Right lobe of liver (tissue), 4 donors: ENCODE results near the gene HHATL.

Experiments
- CTCF ChIP-seq, 4 donors: fragments of 200-600 bp in 3 of 4; fragments of 450-650 bp in 1 of 4; IDR thresholded peaks; one replicate each; pipeline versions ENCODE4 v1.5.1 to v1.8.0; 2016 to 2022; ENCODE audit warnings: antibody characterized with exemption in 4 of 4, mild to moderate bottlenecking in 2 of 4
- POLR2A ChIP-seq: fragments of 450-650 bp; IDR thresholded peaks from one replicate; pipeline ENCODE4 v1.6.1; 2017; ENCODE audit warnings: antibody characterized with exemption, mild to moderate bottlenecking
- donor health status: DM: no; HTN: no; CAD: no.
- donor health status: DM: no; HTN: no; CAD: no.
- donor health status: DM: no; HTN: yes; CAD: no.

GRCh38 chr3:42689421-42690014 is 13.1 kb downstream of the HHATL start:
- TF ChIP-seq POLR2A (no peak), CTCF (IDR thresholded peaks at IDR 0.05) (no peak)
